AG09309 (cell line): ENCODE results near the gene FFAR4.

Experiments used
- DNase-seq: peaks from one replicate; pipeline ENCODE4 v3.0.0-alpha.2; 2010; ENCODE audit warnings: low read depth
- H3K4me3 ChIP-seq: 2 replicates; pipeline ENCODE4 v1.5.1; 2011; ENCODE audit warnings: mild to moderate bottlenecking, low read depth, low read length, moderate library complexity; ENCODE audit not compliant: control insufficient read depth
- CTCF ChIP-seq: IDR thresholded peaks from 2 replicates; pipeline ENCODE4 v1.5.1; 2011; ENCODE audit warnings: mild to moderate bottlenecking, low read depth, low read length, inconsistent platforms; ENCODE audit not compliant: insufficient read depth, control insufficient read depth; ENCODE audit errors: missing control alignments

Gene FFAR4

GRCh38 chr10:93591065-93591808 is 24.8 kb downstream of the FFAR4 start:
- H3K4me3 ChIP-seq = no peak overlapping the region
- DNase-seq = no peak
- no peak for TF ChIP-seq CTCF

GRCh38 chr10:93593254-93593653 is 26.8 kb downstream of the FFAR4 start:
- no peak overlapping the region for H3K4me3 ChIP-seq
- no peak for TF ChIP-seq CTCF
- DNase-seq = no peak

- TF ChIP-seq CTCF = no peak
- no peak for DNase-seq
- no peak overlapping the region for H3K4me3 ChIP-seq
Observed at GRCh38 chr10:93593749-93594148, 27.3 kb downstream of the FFAR4 start.

GRCh38 chr10:93594518-93594917 is 28.1 kb downstream of the FFAR4 start:
- no peak overlapping the region for H3K4me3 ChIP-seq
- TF ChIP-seq CTCF = no peak
- no peak for DNase-seq

- H3K4me3 ChIP-seq = no peak overlapping the region
- no peak for DNase-seq
- no peak for TF ChIP-seq CTCF
Observed at GRCh38 chr10:93595378-93596161, 29.1 kb downstream of the FFAR4 start.

- no peak overlapping the region for H3K4me3 ChIP-seq
- DNase-seq = no peak
- no peak for TF ChIP-seq CTCF
Observed at GRCh38 chr10:93596539-93596938, 30.1 kb downstream of the FFAR4 start.
